ENCODE results near the gene XIST. TPM values are rescaled to one million over a fixed set of nuclear protein-coding genes. Genes with fewer than 3 reads are reported as not detected.

XIST gene
- total and polyA plus RNA-seq, 2 of the 8 experiments (the other 6 are each of a cell fraction or from before 2014, with no cell fraction given), result 0.06 to 0.19 TPM

- no peak overlapping the region for H2BK5ac ChIP-seq (ENCODE audit: low read depth, low read length)
- no peak overlapping the region for H3K4me2 ChIP-seq (ENCODE audit: insufficient read depth in 1 of 2, low read depth in 2 of 2, low read length in 2 of 2)
- peaks cover 0 to 11% (median 1%) of the 10 kb centered on the region in 4 experiments; a peak in 1 of 7 replicates for H3K4me1 ChIP-seq (replicated peaks in 1 of 4; ENCODE audit: control insufficient read depth in 3 of 4, insufficient read depth in 4 of 4, low read length in 3 of 4)
- FAIRE-seq (no peak), DNase-seq (ENCODE audit: low read depth in 1 of 2, low spot score in 2 of 2) (no peak)
- H2BK120ac ChIP-seq (replicated peaks; ENCODE audit: low read depth, low read length), result no peak overlapping the region
- no peaks in the 10 kb centered on the region for H3K23me2 ChIP-seq (ENCODE audit: low read depth, low read length)
- H3K79me2 ChIP-seq (ENCODE audit: control insufficient read depth in 1 of 2, insufficient read depth in 2 of 2, low read length in 2 of 2), result no peaks in the 10 kb centered on the region
- H3K56ac ChIP-seq (replicated peaks; ENCODE audit: insufficient read length, low read depth, low read length), result no peak overlapping the region
- H2AK5ac ChIP-seq (ENCODE audit: low read depth, low read length), result no peak overlapping the region
- H4K91ac ChIP-seq (replicated peaks; ENCODE audit: insufficient read length, low read length), result no peak overlapping the region
- H3K27me3 ChIP-seq (replicated peaks in 1 of 4; ENCODE audit: control insufficient read depth in 3 of 4, extremely low read depth in 1 of 4, insufficient read depth in 3 of 4, low read length in 3 of 4), result no peaks in the 10 kb centered on the region
- H4K8ac ChIP-seq (ENCODE audit: extremely low read depth, insufficient read depth, low read length), result no peak overlapping the region
- H3K18ac ChIP-seq (ENCODE audit: extremely low read depth, low read length), result no peak overlapping the region
- no peak overlapping the region for H3K4ac ChIP-seq (replicated peaks; ENCODE audit: insufficient read length, low read depth, low read length)
- H2BK15ac ChIP-seq (ENCODE audit: low read length), result no peak overlapping the region
- H3K9ac ChIP-seq (replicated peaks in 1 of 4; ENCODE audit: extremely low read depth in 1 of 4, low read depth in 3 of 4, low read length in 3 of 4), result no peak overlapping the region
- no peak overlapping the region for H3K14ac ChIP-seq (ENCODE audit: insufficient read length)
- no peaks in the 10 kb centered on the region for H3K79me1 ChIP-seq (ENCODE audit: low read depth, low read length)
- 92% methylated on average over 5 of the region's 5 CpGs; no CpG with 5 or more reads in 1 of the 2 experiments for WGBS, 2 experiments (ENCODE audit: extremely low coverage in 1 of 2, insufficient coverage in 1 of 2, insufficient read length in 1 of 2, insufficient replicate concordance in 2 of 2, low coverage in 1 of 2, low lambda C conversion rate in 2 of 2, missing lambda C conversion rate in 1 of 2)
- no peak overlapping the region for H3K4me3 ChIP-seq (ENCODE audit: extremely low read depth in 1 of 4, insufficient read depth in 2 of 4, low read depth in 3 of 4, low read length in 4 of 4)
- no peaks in the 10 kb centered on the region; a peak in 1 of 8 replicates for H3K36me3 ChIP-seq (ENCODE audit: control insufficient read depth in 2 of 4, insufficient read depth in 4 of 4, low read length in 3 of 4)
- H3K9me3 ChIP-seq (ENCODE audit: insufficient read depth in 2 of 2, low read depth in 1 of 2, low read length in 1 of 2), result peaks cover 17 to 24% of the 10 kb centered on the region in 2 experiments
- no peak overlapping the region for H3K27ac ChIP-seq (ENCODE audit: low read depth, low read length)
- ChIA-PET CTCF (ENCODE audit: partially characterized antibody) (no interaction called here), POLR2A (ENCODE audit: partially characterized antibody) (no interaction called here)
- no peak overlapping the region for H2BK12ac ChIP-seq (ENCODE audit: low read depth, low read length)
- no peaks in the 10 kb centered on the region for H4K20me1 ChIP-seq (replicated peaks in 1 of 2; ENCODE audit: control insufficient read depth in 1 of 2, insufficient read depth in 2 of 2, low read length in 2 of 2)
- H4K5ac ChIP-seq (ENCODE audit: insufficient read length, low read depth, low read length), result no peak overlapping the region
- H2AFZ ChIP-seq (ENCODE audit: low read length), result no peak overlapping the region
- H3K23ac ChIP-seq (ENCODE audit: insufficient read length), result no peak overlapping the region
- TF ChIP-seq TBP (IDR thresholded peaks at IDR 0.05; ENCODE audit: low read depth, low read length) (no peak), RAD21 (IDR thresholded peaks at IDR 0.05 in 1 of 2, conservative IDR thresholded peaks at IDR 0.05 in 1 of 2; ENCODE audit: low read depth in 2 of 2, low read length in 2 of 2) (peak; percentile 58 to 70), BRCA1 (IDR thresholded peaks at IDR 0.05; ENCODE audit: low read depth, low read length) (no peak), JUND (IDR thresholded peaks at IDR 0.05; ENCODE audit: low read length) (no peak), RBBP5 (IDR thresholded peaks at IDR 0.05; ENCODE audit: borderline replicate concordance, low read depth, low read length) (no peak), CTCF (IDR thresholded peaks at IDR 0.05; ENCODE audit: control extremely low read depth in 1 of 3, insufficient read depth in 1 of 3, low read depth in 1 of 3, low read length in 3 of 3) (peak; percentile 32 to 48 (median 34); a peak in 3 of 4 replicates), EZH2 (IDR thresholded peaks at IDR 0.05; ENCODE audit: low read depth, low read length, severe bottlenecking) (no peak), SP1 (IDR thresholded peaks at IDR 0.05; ENCODE audit: low read depth, low read length) (no peak)
- H2BK20ac ChIP-seq (ENCODE audit: low read length), result no peak overlapping the region
Observed at GRCh38 chrX:73850124-73851013, 2.1 kb downstream of the XIST start.
